Fibroblast of mammary gland (primary cell): ENCODE results near the gene DIP2A.

Source experiments
- DNase-seq: peaks from one replicate; pipeline ENCODE4 v3.0.0-alpha.2; 2010; ENCODE audit warnings: low read depth
- H3K4me3 ChIP-seq: 2 replicates; pipeline ENCODE4 v1.5.1; 2011; ENCODE audit warnings: low read depth, mild to moderate bottlenecking, low read length, moderate library complexity; ENCODE audit not compliant: control insufficient read depth
- TF ChIP-seq, protein P1 (sequence below): conservative IDR thresholded peaks from 2 replicates; pipeline ENCODE4 v1.5.1; 2011; ENCODE audit warnings: low read depth, low read length, inconsistent platforms; ENCODE audit not compliant: control insufficient read depth, insufficient read depth

DIP2A gene

DNA sequence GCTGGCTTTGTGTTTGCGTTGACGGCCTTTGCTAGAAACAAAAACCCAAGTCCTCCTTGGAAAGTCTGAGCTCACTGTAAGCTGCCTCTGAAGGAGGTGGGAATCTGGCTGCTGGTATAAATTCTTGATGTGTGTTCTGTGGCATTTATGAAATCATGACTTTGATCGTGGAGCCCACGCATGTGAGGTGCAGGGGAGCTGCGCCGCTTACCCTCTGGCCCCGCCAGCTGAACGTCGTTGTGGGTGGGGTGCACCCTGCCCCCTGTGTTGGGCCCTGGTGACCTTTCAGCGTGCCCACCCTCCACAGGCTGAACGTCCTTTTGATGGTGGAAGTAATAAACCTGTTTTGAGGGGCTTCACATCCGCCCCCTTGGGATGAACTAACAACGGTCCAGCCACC is 21.2 kb upstream of the DIP2A start:
- TF ChIP-seq, protein P1, sequence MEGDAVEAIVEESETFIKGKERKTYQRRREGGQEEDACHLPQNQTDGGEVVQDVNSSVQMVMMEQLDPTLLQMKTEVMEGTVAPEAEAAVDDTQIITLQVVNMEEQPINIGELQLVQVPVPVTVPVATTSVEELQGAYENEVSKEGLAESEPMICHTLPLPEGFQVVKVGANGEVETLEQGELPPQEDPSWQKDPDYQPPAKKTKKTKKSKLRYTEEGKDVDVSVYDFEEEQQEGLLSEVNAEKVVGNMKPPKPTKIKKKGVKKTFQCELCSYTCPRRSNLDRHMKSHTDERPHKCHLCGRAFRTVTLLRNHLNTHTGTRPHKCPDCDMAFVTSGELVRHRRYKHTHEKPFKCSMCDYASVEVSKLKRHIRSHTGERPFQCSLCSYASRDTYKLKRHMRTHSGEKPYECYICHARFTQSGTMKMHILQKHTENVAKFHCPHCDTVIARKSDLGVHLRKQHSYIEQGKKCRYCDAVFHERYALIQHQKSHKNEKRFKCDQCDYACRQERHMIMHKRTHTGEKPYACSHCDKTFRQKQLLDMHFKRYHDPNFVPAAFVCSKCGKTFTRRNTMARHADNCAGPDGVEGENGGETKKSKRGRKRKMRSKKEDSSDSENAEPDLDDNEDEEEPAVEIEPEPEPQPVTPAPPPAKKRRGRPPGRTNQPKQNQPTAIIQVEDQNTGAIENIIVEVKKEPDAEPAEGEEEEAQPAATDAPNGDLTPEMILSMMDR = no peak
- DNase-seq = no peak
- no peak overlapping the region for H3K4me3 ChIP-seq

DNA sequence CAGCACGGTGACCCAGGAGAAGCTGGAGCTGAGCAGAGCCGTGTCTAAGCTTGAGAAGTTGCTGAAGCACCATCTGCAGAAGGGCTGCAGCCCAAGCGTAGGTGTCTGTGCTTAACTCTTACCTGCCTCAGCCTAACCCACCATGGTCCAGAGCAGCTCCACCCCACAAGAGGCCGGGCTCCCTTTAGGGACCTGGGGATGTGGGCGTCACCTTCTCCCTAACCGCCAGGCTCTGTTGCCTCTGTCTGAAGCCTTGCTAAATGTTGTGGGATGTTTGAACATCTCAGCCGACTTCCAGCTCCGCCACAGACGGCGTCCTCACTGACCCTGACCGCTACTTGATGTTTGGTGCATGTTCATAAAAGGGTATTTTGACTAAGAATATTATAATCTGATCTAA is 20.4 kb upstream of the DIP2A start:
- TF ChIP-seq, protein P1 = no peak
- H3K4me3 ChIP-seq = no peak overlapping the region
- no peak for DNase-seq

DNA sequence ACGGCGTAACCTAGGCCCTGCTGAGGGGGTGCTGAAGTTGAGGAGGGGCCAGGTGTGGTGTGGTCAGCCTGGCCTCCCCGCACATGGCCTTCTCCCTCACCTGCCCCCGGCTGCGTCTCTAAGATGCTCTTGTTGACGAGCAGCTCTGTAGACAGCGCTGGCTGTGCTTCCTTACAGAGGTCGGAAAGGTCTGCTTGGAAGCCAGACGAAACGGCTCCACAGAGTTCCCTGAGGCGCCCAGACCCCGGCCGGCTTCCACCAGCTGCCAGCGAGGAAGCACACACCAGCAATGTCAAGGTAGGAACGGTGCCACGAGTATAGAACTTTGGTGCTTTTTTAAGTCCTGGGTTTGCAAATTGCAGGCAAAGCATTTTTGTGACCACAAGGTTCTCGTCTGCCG is 18.8 kb upstream of the DIP2A start:
- no peak overlapping the region for H3K4me3 ChIP-seq
- TF ChIP-seq, protein P1 = no peak
- DNase-seq = no peak

DNA sequence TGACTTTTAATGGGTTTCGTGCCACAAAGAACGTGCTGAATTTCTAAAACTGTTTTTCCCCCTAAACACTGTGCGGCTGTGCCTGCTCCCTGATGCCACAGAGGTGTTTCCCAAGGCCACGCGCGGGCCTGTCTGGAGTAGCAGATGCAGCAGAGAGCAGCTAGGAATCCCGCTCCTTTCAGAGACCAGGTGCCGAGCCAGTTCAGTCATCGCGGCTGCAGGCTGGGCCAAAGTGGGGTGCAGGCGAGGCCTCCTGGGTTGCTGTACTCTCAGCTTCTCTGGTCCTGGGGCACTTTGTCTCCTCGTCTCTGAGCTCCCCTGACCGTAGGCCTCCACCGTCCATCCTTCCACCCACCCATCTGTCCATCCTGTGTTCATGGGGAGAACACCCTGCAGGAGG is 17.4 kb upstream of the DIP2A start:
- DNase-seq = no peak
- TF ChIP-seq, protein P1 = no peak
- no peak overlapping the region for H3K4me3 ChIP-seq

DNA sequence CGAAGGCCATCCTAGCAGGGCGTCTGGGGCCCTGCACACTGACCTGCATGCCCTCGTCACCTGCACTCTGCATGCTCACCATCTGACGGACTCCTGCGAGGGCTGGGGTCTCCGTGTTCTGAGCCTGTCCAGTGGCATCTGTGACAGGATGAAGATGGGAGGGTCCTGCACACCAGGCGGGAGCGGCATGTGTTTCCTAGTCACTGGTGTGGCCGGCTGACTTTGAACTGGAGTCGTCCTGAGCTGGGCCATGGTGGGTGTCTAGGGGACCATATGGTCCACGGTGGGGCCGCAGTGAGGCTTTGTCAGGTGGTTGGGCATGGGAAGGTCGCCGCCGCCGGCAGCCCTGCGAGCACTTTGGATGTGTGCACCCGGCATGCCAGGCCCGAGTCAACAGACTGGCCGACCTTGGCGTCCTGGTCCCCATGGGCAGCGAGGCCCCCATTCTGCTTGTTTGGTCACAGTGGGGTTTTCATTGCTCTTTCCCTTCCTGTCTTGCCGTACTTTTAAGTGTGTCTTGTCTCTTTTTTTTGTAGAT is 16.7 kb upstream of the DIP2A start:
- no peak for DNase-seq
- H3K4me3 ChIP-seq = no peak overlapping the region
- TF ChIP-seq, protein P1 = no peak

DNA sequence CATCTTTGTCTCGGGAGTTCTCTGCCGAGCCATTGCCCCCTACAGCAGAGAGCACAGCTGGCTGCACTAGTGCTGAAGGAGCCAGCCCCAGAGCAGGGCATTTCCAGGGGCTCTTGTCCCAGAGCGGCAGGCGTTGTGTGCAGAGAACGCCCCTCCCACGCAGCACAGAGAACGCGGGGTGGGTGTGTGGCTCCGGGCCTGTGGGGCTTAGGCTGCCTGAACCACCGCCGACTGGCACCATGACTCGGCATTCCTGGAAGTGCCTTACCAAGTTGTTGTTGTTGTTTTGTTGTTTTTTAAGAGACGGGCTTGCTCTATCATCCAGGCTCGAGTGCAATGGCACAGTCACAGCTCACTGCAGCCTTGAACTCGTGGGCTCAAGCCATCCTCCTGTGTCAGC is 15.8 kb upstream of the DIP2A start:
- DNase-seq = no peak
- TF ChIP-seq, protein P1 = no peak

DNA sequence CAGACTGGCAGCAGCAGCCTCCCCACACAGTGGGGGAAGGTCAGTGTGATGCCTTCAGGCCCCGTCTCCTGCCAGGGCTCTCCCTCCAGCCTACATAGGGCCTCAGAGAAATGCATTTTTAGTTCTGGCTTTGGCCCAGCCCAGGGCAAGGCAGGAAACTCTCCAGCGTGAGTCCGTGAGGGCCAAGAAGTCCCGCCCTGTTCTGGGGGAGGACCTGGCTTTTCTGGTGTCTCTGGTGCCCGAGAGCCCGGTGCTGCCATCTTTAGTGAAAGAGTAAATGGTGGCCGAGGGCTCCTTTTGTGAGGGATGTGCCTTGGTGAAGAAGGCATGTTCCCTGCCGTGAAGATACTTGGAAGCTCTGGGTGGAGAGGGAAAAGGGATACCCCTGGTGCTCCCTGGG is 14.8 kb upstream of the DIP2A start:
- DNase-seq = no peak
- TF ChIP-seq, protein P1 = no peak
- no peak overlapping the region for H3K4me3 ChIP-seq

More for the DNA sequence above, 15.8 kb upstream of the DIP2A start:
- H3K4me3 ChIP-seq = no peak overlapping the region
